Measurements from ENCODE around the gene GALNT6. TPM values are rescaled to one million over a fixed set of nuclear protein-coding genes. Genes with fewer than 3 reads are reported as not detected.
A peak's percentile ranks its signal among the peaks of the same experiment; 100 is the strongest.

Gene GALNT6, protein sequence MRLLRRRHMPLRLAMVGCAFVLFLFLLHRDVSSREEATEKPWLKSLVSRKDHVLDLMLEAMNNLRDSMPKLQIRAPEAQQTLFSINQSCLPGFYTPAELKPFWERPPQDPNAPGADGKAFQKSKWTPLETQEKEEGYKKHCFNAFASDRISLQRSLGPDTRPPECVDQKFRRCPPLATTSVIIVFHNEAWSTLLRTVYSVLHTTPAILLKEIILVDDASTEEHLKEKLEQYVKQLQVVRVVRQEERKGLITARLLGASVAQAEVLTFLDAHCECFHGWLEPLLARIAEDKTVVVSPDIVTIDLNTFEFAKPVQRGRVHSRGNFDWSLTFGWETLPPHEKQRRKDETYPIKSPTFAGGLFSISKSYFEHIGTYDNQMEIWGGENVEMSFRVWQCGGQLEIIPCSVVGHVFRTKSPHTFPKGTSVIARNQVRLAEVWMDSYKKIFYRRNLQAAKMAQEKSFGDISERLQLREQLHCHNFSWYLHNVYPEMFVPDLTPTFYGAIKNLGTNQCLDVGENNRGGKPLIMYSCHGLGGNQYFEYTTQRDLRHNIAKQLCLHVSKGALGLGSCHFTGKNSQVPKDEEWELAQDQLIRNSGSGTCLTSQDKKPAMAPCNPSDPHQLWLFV
- 35.0 and 45.7 TPM in 2 replicates for total RNA-seq

DNA sequence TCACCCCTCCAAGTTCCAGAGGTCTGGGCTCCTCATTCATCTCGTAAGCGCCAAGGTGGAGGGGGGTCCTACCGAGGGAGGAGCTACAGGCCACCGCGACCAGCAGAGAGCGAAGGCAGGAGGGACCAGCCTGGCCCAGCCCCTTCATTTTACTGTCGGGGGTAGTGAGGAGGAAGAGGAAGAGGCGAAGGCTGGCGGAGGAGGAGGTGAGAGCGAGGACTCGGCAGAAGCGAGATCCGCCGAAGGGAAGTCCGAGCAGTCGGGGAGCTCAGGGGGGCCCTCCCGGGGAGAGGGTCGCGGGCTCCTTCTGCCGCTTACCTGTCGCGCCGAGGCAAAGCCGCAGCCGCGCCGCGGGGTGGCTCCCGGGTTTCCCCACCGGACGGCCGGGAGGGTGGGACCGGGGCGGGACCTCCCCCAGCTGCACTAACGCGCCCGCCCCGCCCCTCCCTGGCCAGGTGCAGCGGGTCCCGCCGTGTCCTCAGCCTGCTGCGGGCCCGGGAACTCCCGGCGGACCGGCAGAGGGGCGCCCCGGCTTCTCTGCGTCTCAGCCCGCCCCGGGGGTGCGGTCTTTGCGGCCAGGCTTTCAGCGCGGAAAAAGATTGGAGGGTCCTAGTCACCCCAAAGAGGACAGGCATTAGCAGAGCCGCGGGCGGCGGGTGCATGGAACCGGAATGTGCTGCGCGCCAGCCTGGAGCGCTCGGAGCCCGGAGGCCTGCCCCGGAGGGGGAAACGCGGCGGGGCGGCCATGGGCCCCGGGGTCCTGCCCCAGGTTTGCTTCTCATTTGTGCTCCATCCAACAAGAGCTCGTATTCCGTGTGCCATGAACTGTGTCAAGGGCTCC lies at the start of gene GALNT6:
Gene GALNT6 (minus strand): TSS at position 124 of the 841 bp plus-strand sequence. CDS start 11,625 bp downstream, outside the sequence.
- TF ChIP-seq, protein P1, sequence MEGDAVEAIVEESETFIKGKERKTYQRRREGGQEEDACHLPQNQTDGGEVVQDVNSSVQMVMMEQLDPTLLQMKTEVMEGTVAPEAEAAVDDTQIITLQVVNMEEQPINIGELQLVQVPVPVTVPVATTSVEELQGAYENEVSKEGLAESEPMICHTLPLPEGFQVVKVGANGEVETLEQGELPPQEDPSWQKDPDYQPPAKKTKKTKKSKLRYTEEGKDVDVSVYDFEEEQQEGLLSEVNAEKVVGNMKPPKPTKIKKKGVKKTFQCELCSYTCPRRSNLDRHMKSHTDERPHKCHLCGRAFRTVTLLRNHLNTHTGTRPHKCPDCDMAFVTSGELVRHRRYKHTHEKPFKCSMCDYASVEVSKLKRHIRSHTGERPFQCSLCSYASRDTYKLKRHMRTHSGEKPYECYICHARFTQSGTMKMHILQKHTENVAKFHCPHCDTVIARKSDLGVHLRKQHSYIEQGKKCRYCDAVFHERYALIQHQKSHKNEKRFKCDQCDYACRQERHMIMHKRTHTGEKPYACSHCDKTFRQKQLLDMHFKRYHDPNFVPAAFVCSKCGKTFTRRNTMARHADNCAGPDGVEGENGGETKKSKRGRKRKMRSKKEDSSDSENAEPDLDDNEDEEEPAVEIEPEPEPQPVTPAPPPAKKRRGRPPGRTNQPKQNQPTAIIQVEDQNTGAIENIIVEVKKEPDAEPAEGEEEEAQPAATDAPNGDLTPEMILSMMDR (IDR thresholded peaks at IDR 0.05; ENCODE audit: insufficient read depth, low read length, poor library complexity, severe bottlenecking) = no peak
- no peak for DNase-seq (ENCODE audit: low read depth)
- H3K4me3 ChIP-seq (ENCODE audit: low read depth, low read length) = peak within 1 kb of the TSS; percentile 50
- H3K36me3 ChIP-seq (ENCODE audit: control insufficient read depth, insufficient read depth, low read length) = no peaks in the 10 kb centered on the region
- no peaks in the 10 kb centered on the region for H3K27me3 ChIP-seq (ENCODE audit: control insufficient read depth, insufficient read depth, low read length)

DNA sequence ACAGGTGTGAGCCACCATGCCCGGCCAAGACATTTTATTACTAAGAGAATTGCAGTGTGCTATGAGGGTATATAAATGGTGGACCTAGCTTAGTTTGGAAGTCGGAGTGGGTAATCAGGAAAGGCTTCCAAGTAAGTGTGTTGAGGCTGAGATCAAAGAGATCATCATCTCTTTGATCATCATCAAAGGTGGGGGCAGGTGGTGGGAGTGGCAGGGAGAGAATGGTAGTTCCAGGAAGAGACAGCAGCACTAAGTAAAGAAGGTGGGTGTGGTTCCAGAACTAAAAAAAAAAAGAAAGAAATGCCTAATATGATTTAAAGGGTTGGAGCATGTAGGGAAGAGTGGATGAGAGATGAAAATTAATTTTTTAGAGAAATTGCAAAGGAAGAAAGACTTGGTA lies 48.1 kb upstream of the GALNT6 start:
- DNase-seq (ENCODE audit: low read depth) = no peak
- Histone ChIP-seq H3K4me3 (ENCODE audit: low read depth, low read length) (no peak overlapping the region), H3K36me3 (ENCODE audit: control insufficient read depth, insufficient read depth, low read length) (no peaks in the 10 kb centered on the region), H3K27me3 (ENCODE audit: control insufficient read depth, insufficient read depth, low read length) (no peaks in the 10 kb centered on the region)
- TF ChIP-seq, protein P1 (IDR thresholded peaks at IDR 0.05; ENCODE audit: insufficient read depth, low read length, poor library complexity, severe bottlenecking) = no peak

DNA sequence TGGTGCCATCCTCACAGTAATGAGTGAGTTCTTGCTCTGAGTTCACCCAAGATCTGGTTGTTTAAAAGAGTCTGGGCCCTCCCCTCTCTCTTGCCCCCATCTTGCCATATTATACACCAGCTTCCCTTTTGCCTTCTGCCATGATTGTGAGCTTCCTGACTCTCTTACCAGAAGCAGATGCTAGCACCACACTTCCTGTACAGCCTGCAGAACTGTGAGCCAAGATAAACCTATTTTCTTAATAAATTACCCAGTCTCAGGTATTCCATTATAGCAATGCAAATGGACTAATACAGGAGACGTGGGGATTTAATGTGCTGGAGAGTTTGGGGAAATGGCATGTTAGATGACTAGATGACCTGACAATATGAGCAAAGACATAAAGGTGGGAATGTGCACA lies 46.2 kb upstream of the GALNT6 start:
- TF ChIP-seq, protein P1 (IDR thresholded peaks at IDR 0.05; ENCODE audit: insufficient read depth, low read length, poor library complexity, severe bottlenecking) = no peak
- H3K4me3 ChIP-seq (ENCODE audit: low read depth, low read length) = no peak overlapping the region
- H3K36me3 ChIP-seq (ENCODE audit: control insufficient read depth, insufficient read depth, low read length) = no peaks in the 10 kb centered on the region
- DNase-seq (ENCODE audit: low read depth) = no peak
- no peaks in the 10 kb centered on the region for H3K27me3 ChIP-seq (ENCODE audit: control insufficient read depth, insufficient read depth, low read length)

DNA sequence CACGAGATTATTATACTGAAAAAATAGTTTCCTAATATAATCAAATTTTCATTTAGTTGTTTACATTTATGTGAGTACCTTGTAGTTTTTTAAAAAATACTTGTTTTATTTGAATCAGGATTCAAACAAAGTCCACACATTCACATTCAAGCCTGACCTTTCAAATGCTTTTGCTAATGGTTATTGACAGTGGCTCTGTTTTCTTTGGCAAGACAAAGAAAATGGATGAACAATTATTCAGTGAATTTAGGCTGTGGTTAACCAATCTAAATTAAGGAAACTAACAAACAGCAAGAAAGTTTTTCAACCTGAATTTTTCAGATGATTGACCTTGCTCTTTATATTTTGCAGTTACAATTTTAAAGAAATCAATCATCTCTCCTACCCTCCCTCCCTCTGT lies 43.1 kb upstream of the GALNT6 start:
- no peak overlapping the region for H3K4me3 ChIP-seq (ENCODE audit: low read depth, low read length)
- TF ChIP-seq, protein P1 (IDR thresholded peaks at IDR 0.05; ENCODE audit: insufficient read depth, low read length, poor library complexity, severe bottlenecking) = no peak
- no peaks in the 10 kb centered on the region for H3K27me3 ChIP-seq (ENCODE audit: control insufficient read depth, insufficient read depth, low read length)
- no peak for DNase-seq (ENCODE audit: low read depth)
- no peaks in the 10 kb centered on the region for H3K36me3 ChIP-seq (ENCODE audit: control insufficient read depth, insufficient read depth, low read length)

DNA sequence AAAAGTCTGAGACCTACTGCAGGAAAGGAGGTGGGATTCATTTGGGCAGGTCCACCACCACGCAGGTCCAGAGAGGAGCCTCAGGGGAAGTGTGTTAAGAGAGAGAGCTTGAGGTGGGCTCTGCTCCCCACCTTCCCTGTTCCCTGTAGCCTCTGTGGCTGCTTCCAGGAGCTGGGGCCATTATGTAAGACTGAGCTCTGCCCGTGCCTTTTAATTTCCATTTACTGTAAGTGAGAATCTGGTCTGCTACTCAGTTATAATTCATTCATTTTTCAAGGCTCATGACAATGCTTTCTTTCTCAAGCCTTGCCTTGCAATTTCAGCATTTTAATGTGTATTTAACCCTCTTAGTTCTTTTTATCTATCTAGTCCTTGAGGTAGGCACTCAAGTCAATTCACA lies 41.7 kb upstream of the GALNT6 start:
- no peaks in the 10 kb centered on the region for H3K36me3 ChIP-seq (ENCODE audit: control insufficient read depth, insufficient read depth, low read length)
- no peak for DNase-seq (ENCODE audit: low read depth)
- H3K27me3 ChIP-seq (ENCODE audit: control insufficient read depth, insufficient read depth, low read length) = no peaks in the 10 kb centered on the region
- H3K4me3 ChIP-seq (ENCODE audit: low read depth, low read length) = no peak overlapping the region
- TF ChIP-seq, protein P1 (IDR thresholded peaks at IDR 0.05; ENCODE audit: insufficient read depth, low read length, poor library complexity, severe bottlenecking) = no peak

Data from kidney epithelial cell (primary cell).